ENCODE data around the gene UBTD2.

Gene UBTD2

GRCh38 chr5:172171118-172171517, 112.4 kb downstream of the UBTD2 start:
- DNase-seq (ENCODE audit: low spot score) = no peak

GRCh38 chr5:172170251-172170701, 113.3 kb downstream of the UBTD2 start:
- no peak for DNase-seq (ENCODE audit: low spot score)

GRCh38 chr5:172169216-172169615, 114.3 kb downstream of the UBTD2 start:
- DNase-seq (ENCODE audit: low spot score) = no peak

GRCh38 chr5:172168311-172168710, 115.3 kb downstream of the UBTD2 start:
- DNase-seq (ENCODE audit: low spot score) = no peak

GRCh38 chr5:172167895-172168294, 115.7 kb downstream of the UBTD2 start:
- no peak for DNase-seq (ENCODE audit: low spot score)

- no peak for DNase-seq (ENCODE audit: low spot score)
These were observed 117.3 kb downstream of the UBTD2 start for GRCh38 chr5:172166030-172166826.

GRCh38 chr5:172165465-172165864, 118.1 kb downstream of the UBTD2 start:
- DNase-seq (ENCODE audit: low spot score) = no peak

GRCh38 chr5:172164769-172165212, 118.8 kb downstream of the UBTD2 start:
- DNase-seq (ENCODE audit: low spot score) = no peak

GRCh38 chr5:172163346-172163745, 120.2 kb downstream of the UBTD2 start:
- DNase-seq (ENCODE audit: low spot score) = no peak

- no peak for DNase-seq (ENCODE audit: low spot score)
These were observed 120.6 kb downstream of the UBTD2 start for GRCh38 chr5:172162987-172163343.

- no peak for DNase-seq (ENCODE audit: low spot score)
These were observed 121.1 kb downstream of the UBTD2 start for GRCh38 chr5:172162323-172162986.

GRCh38 chr5:172160506-172160905, 123.1 kb downstream of the UBTD2 start:
- no peak for DNase-seq (ENCODE audit: low spot score)

All from globus pallidus (tissue), 1 donor.